GM12878 (cell line): ENCODE data around the gene BICRAL. TPM values are rescaled to one million over a fixed set of nuclear protein-coding genes. Genes with fewer than 3 reads are reported as not detected.
"Not testable (repeated sequence)": the region's sequence is repeated elsewhere in the genome, so short reads cannot be mapped to it uniquely, and the experiment has no call there.

Experiments
- ATAC-seq: fragments of 200-7000 bp; cut with Tn5 transposase; 3 replicates; pipeline ENCODE4 v1.9.1; 2020; ENCODE audit warnings: mild to moderate bottlenecking, moderate library complexity
- BruUV-seq: library from RNA; stranded (reverse); fragments of 400-500 nt; replicated peaks from 2 replicates; lab custom pipeline; 2021; lab: Mats Ljungman, UMichigan
- CTCF ChIA-PET: fragments of 300-600 bp; sonication (Branson Sonifier 250); formaldehyde crosslinking; extraction: SDS; loops from one replicate; lab custom pipeline; 2021; ENCODE audit warnings: inconsistent platforms; lab: Yijun Ruan, JAX
- POLR2A ChIA-PET: fragments of 350-600 bp; formaldehyde crosslinking; extraction: SDS; loops from one replicate; lab custom pipeline; 2021; ENCODE audit warnings: inconsistent platforms; lab: Charles Lee
- RAD21 ChIA-PET: fragments of 300-600 bp; sonication (Branson Sonifier 250); formaldehyde crosslinking; loops from one replicate; lab custom pipeline; 2023; ENCODE audit warnings: antibody characterized with exemption; ENCODE audit not compliant: unreplicated experiment; lab: Charles Lee
- SMC1A ChIA-PET: fragments of 300-600 bp; sonication (Branson Sonifier 250); formaldehyde crosslinking; loops from one replicate; lab custom pipeline; 2023; ENCODE audit not compliant: unreplicated experiment, uncharacterized antibody; lab: Charles Lee
- DNase-seq: peaks from one replicate; pipeline ENCODE4 v3.0.0-alpha.2; 2011; ENCODE audit warnings: low read depth, low spot score
- FAIRE-seq: peaks from 3 replicates; lab custom pipeline; 2011; peaks lifted over from hg19 to GRCh38; lab: Jason Lieb, UNC
- H2AFZ ChIP-seq: 2 replicates; pipeline ENCODE4 v1.6.0; 2011; ENCODE audit warnings: low read depth, low read length, control low read depth; ENCODE audit not compliant: control insufficient read depth
- H3K27ac ChIP-seq: 2 replicates; pipeline ENCODE4 v1.5.1; 2011; ENCODE audit warnings: control low read depth; ENCODE audit not compliant: control insufficient read depth, insufficient read depth
- H3K27me3 ChIP-seq, 2 experiments: replicated peaks in 1 of 2; 2 replicates each; pipeline versions ENCODE4 v1.6.0 to v1.6.1; 2011; ENCODE audit warnings: low read length in 1 of 2; ENCODE audit not compliant: control insufficient read depth in 2 of 2, insufficient read depth in 2 of 2
- H3K36me3 ChIP-seq, 2 experiments: 2 replicates each; pipeline ENCODE4 v1.5.1; 2011; ENCODE audit warnings: low read length in 1 of 2; ENCODE audit not compliant: control insufficient read depth in 2 of 2, insufficient read depth in 2 of 2
- H3K4me1 ChIP-seq: 2 replicates; pipeline ENCODE4 v1.6.1; 2011; ENCODE audit warnings: mild to moderate bottlenecking, low read length, moderate library complexity, mixed read lengths; ENCODE audit not compliant: control insufficient read depth, insufficient read depth
- H3K4me2 ChIP-seq: 2 replicates; pipeline ENCODE4 v1.6.0; 2011; ENCODE audit warnings: control low read depth; ENCODE audit not compliant: control insufficient read depth, insufficient read depth
- H3K4me3 ChIP-seq: fragments of 200-600 bp; sonication (generic); 2 replicates; pipeline ENCODE4 v1.5.1; 2016
- H3K79me2 ChIP-seq: 2 replicates; pipeline ENCODE4 v1.6.0; 2011; ENCODE audit warnings: low read length; ENCODE audit not compliant: control insufficient read depth, insufficient read depth
- H3K9ac ChIP-seq: 2 replicates; pipeline ENCODE4 v1.8.0; 2011; ENCODE audit warnings: low read length, control low read depth, mixed read lengths; ENCODE audit not compliant: control insufficient read depth, insufficient read depth
- H3K9me3 ChIP-seq: replicated peaks from 3 replicates; pipeline ENCODE4 v1.5.1; 2011; ENCODE audit warnings: mild to moderate bottlenecking, low read length; ENCODE audit not compliant: control insufficient read depth, insufficient read depth
- H4K20me1 ChIP-seq: 2 replicates; pipeline ENCODE4 v1.6.0; 2011; ENCODE audit not compliant: control insufficient read depth, insufficient read depth
- ASH2L ChIP-seq: fragments of 300-600, 200-600 bp; sonication (generic); IDR thresholded peaks from 2 replicates; pipeline ENCODE4 v1.6.1; 2017; ENCODE audit warnings: low read depth, mild to moderate bottlenecking, borderline replicate concordance
- E2F8 ChIP-seq: fragments of 450-650 bp; IDR thresholded peaks from 2 replicates; pipeline ENCODE4 v1.6.1; 2018; ENCODE audit warnings: mild to moderate bottlenecking, low read depth, moderate library complexity; ENCODE audit not compliant: partially characterized antibody
- KDM1A ChIP-seq: fragments of 200-600 bp; sonication (generic); IDR thresholded peaks from 2 replicates; pipeline ENCODE4 v1.6.1; 2016; ENCODE audit warnings: borderline replicate concordance
- NR2C1 ChIP-seq: fragments of 450-650 bp; IDR thresholded peaks from 2 replicates; pipeline ENCODE4 v1.6.1; 2017; ENCODE audit warnings: antibody characterized with exemption, mild to moderate bottlenecking, moderate library complexity
- TCF3 ChIP-seq: IDR thresholded peaks from 2 replicates; pipeline ENCODE4 v1.6.1; 2012; ENCODE audit warnings: low read depth, mild to moderate bottlenecking, low read length, borderline replicate concordance; ENCODE audit not compliant: insufficient read depth
- WGBS: methylation state at CpG from one replicate; pipeline ENCODE4 v1.1.6; 2016; ENCODE audit warnings: low lambda C conversion rate; ENCODE audit not compliant: insufficient replicate concordance, insufficient coverage; ENCODE audit errors: missing lambda C conversion rate; 5-methylcytosine and 5-hydroxymethylcytosine counted together
- in situ Hi-C: fragments of 300-500 bp; cut with MboI; formaldehyde crosslinking; loops from 9 replicates; pipeline ENCODE4 v1.14.3; 2018; ENCODE audit warnings: mixed read lengths
- intact Hi-C: fragments of 100-400 bp; cut with micrococcal nuclease; formaldehyde crosslinking; loops from one replicate; pipeline ENCODE4 v1.14.2; 2022; ENCODE audit not compliant: unreplicated experiment
- polyA plus RNA-seq, 11 experiments: library from polyadenylated mRNA; depleted of rRNA in 4 of 11; unstranded in 6 of 11; stranded (reverse) in 5 of 11; fragments of >200 nt; fragmentation: Nextera tagmentation in 4 of 11; fragmentation: Illumina TruSeq in 1 of 11; extraction: Ambion mirVana in 4 of 11; extraction: Trizol in 1 of 11; gene quantifications; 1 replicate in 1 of 11; 2 replicates in 10 of 11; pipeline versions ENCODE4 v1.2.1 to v1.2.3, GENCODE V29; 2011 to 2016; ENCODE audit warnings: inconsistent platforms in 2 of 11, missing spikeins in 2 of 11, low read depth in 1 of 11
- total RNA-seq, 4 experiments: library from RNA; depleted of rRNA in 3 of 4; stranded (reverse); fragments of >200 nt in 3 of 4; fragmentation: Illumina TruSeq in 1 of 4; extraction: Trizol in 1 of 4; gene quantifications; 2 replicates each; pipeline versions ENCODE4 v1.2.1 to v1.2.3, GENCODE V29; 2013 to 2021

BICRAL gene
- total and polyA plus RNA-seq, 10 of the 15 experiments (the other 5 are each of a cell fraction or from before 2014, with no cell fraction given), result 1.9 to 16.6 (median 8.5) TPM

DNA sequence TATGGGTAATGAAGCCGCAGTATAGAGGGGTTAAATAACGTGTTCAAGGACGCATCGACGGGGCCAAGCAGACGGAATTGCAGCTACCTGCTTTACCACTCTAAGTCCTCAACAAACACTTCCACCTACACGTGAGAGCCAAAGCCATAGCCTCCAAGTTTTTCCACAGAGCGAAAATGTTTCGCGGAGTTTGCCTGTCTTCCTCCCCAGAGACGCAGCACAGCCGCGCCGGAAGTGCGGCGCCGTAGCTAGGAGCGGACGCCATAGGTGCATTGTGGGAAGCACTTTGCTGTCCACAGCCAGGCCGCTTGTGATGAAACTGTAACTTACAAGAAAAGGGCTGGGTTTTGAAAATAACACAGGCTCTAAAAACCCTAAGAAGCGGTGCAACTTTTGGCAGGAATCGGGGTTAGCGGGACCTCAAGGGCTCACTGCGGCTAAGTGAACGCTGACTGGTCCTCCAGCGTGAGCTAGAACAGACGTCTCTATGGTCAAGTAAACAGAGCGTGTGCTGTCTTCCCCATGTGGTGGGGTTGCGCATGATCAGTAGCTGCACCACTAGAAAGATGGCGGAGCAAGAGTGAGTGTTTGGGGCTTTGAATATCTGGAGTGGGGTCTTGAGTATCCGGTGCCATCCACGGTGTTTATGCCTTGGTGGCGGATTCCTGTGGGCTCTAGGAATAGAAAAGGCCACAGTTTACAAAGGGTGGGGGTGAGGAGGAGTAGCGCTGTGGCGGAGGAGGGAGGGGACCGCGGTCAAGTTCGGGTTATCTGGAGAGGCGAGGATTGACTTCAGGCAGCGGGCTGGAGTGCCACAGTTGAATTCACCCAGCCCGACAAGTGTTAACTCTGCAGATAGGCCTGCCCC is 97.8 kb downstream of the BICRAL start, which contains the start of gene RPL7L1 (continued):
- TF ChIP-seq KDM1A, result no peak
- peak; percentile 58 for TF ChIP-seq NR2C1
- no peak for TF ChIP-seq TCF3
- peak; percentile 54 for TF ChIP-seq E2F8
- peak; percentile 60; the same call in 1 of the 2 replicates for TF ChIP-seq ASH2L

DNA sequence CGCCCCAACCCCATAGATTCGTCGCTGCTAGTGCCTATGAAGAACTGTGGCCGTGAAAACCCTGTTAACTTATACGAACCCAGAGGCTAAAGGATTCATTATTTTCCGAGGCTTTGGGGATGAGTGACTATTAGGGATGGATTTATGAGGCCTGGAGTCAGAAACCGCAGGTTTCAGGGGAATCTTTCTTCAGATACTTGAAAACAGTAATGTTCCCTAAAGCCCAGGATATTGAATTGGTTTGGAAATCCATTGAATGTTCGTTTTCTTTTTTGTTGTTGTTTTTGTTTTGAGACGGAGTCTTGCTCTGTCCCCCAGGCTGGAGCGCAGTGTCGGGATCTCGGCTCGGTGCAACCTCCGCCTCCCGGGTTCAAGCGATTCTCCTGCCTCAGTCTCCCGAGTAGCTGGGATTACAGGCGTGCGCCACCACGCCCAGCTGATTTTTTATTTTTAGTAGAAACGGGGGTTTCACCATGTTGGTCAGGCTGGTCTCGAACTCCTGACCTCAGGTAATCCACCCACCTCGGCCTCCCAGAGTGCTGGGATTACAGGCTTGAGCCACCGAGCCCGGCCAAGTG is 98.5 kb downstream of the BICRAL start:
- in situ Hi-C loops, intact Hi-C loops, H3K27me3 ChIP-seq, H3K4me1 ChIP-seq, H3K9me3 ChIP-seq, FAIRE-seq, ATAC-seq, DNase-seq, H4K20me1 ChIP-seq: not testable (repeated sequence)
- Histone ChIP-seq H3K27ac (peak overlapping the region; percentile 78), H3K79me2 (peaks cover 36% of the 10 kb centered on the region), H3K4me2 (peak overlapping the region; percentile 56), H3K4me3 (peak overlapping the region; percentile 86), H3K36me3 (peaks cover 12 to 16% of the 10 kb centered on the region in 2 experiments), H2AFZ (peak overlapping the region; percentile 13; the same call in 1 of the 2 replicates), H3K9ac (peak overlapping the region; percentile 96)
- TSS peak; percentile 89 for BruUV-seq
- 1% methylated on average over 25 of the region's 25 CpGs for WGBS
- SMC1A ChIA-PET, result interaction anchor here (0.5 to 7.1 kb wide), 12 partner anchors 9 to 938 kb away, joined by 3 to 58 read pairs (median 4); partner anchors contain the start of genes CCND3, CUL7 and KLHDC3
- POLR2A ChIA-PET, result interaction anchor here (0.5 to 3.5 kb wide), 11 partner anchors 10 to 956 kb away, joined by 3 to 16 read pairs (median 4); partner anchors contain the start of genes KLHDC3 and MEA1
- RAD21 ChIA-PET, result interaction anchor here (0.9 to 2.2 kb wide), 11 partner anchors 11 to 374 kb away, joined by 3 to 26 read pairs (median 4); partner anchors contain the start of genes BICRAL, CNPY3, TBCC and UBR2
- CTCF ChIA-PET, result interaction anchor here (0.6 to 5.5 kb wide), 10 partner anchors 11 to 217 kb away, joined by 3 to 87 read pairs (median 5); no protein-coding TSS in a partner anchor
